ENCODE measurements around the gene SLF1. TPM values are rescaled to one million over a fixed set of nuclear protein-coding genes. Genes with fewer than 3 reads are reported as not detected.

The SLF1 gene
- total RNA-seq (2022; extraction: Qiagen RNA extraction), result 8.3 to 10.3 TPM (median 9.3 TPM) in 5 replicates

DNA sequence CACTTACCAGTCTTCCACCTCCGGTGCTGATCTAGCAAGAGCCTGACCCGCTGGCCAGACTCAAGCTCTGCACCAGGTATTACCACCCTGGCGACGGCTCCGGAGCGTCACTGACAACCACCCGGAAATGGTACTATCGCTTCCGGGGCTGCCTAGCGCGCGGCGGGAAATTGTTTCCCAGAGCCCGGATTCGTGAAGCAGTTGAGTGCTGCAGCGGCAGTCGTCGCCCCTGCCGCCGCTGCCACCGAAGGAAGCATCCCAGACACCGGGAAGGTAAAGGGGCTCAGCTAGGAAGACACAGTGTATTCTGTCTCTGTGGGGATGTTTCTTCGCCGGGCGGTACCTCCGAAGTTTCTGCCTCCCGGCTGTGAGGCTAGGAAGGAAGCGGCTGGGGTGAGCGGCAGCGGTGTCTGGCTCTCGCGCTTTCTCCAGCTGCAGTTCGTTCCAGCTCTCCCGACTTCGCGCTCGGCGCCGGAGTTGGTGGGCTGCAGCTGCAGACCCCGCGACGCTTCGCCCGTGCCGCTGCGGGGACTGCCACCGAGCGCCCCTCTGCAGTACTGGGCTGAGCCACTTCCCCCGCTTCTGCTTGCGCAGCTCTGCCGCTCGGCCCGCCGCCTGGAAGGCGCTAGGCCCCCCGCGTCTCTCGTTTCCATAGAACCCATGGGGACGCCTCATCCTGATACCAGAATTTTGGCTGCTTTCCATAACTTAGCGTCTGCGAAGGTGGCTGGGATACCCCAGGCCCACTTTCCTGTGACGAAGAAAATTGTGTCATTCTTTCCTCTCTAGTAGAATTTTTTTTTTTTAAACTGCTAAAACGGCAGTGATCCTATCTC is at the start of gene SLF1, which contains the start of gene KIAA0825:
SLF1 (plus strand) TSS at position 177 of the 836 bp plus-strand sequence. CDS start 10,142 bp downstream, outside the sequence.
KIAA0825 (minus strand) TSS at position 112 of the 836 bp plus-strand sequence. CDS start 81,478 bp downstream, outside the sequence.

Other genes with a start within 250 kb of the SLF1 start
- 0.52 to 0.60 TPM (median 0.53 TPM) in 5 replicates for gene KIAA0825, start 65 bp upstream of the SLF1 start, total RNA-seq (2022; extraction: Qiagen RNA extraction)